Body of pancreas (tissue), 4 donors: ENCODE measurements around the gene SIRPA. TPM values are rescaled to one million over a fixed set of nuclear protein-coding genes. Genes with fewer than 3 reads are reported as not detected.
A peak's percentile ranks its signal among the peaks of the same experiment; 100 is the strongest.

ENCODE experiments used
- ATAC-seq: fragments of 150-250 bp; one replicate; pipeline ENCODE4 v1.9.1; 2016
- DNase-seq, 4 donors: peaks; one replicate each; pipeline ENCODE4 v3.0.0-alpha.2; 2019
- H3K27ac ChIP-seq, 4 donors: fragments of 200-600 bp; sonication (generic); 1 replicate in 3 of 4; 2 replicates in 1 of 4; pipeline versions ENCODE4 v1.5.1 to v1.6.1; 2016 to 2019; ENCODE audit warnings: mild to moderate bottlenecking in 1 of 4, mixed read lengths in 1 of 4, moderate library complexity in 1 of 4
- H3K27me3 ChIP-seq, 2 donors: fragments of 200-600 bp; sonication (generic); one replicate each; pipeline ENCODE4 v1.6.0; 2016; ENCODE audit warnings: mild to moderate bottlenecking in 1 of 2
- H3K36me3 ChIP-seq, 2 donors: fragments of 200-600 bp; sonication (generic); replicated peaks in 1 of 2; 2 replicates each; pipeline ENCODE4 v1.5.1; 2016; ENCODE audit warnings: low read depth in 2 of 2; ENCODE audit not compliant: insufficient read depth in 1 of 2
- H3K4me1 ChIP-seq: fragments of 200-600 bp; sonication (generic); one replicate; pipeline ENCODE4 v1.6.0; 2016
- H3K4me3 ChIP-seq, 2 donors: fragments of 200-600 bp; sonication (generic); 1 replicate in 1 of 2; 2 replicates in 1 of 2; pipeline ENCODE4 v1.5.1; 2016 to 2019
- H3K9me3 ChIP-seq, 3 donors: fragments of 200-600 bp; sonication (generic); 1 replicate in 2 of 3; 2 replicates in 1 of 3; pipeline ENCODE4 v1.5.1; 2016
- CTCF ChIP-seq, 7 experiments: fragments of 450-650 bp in 4 of 7; fragments of 200-600 bp in 3 of 7; sonication (generic) in 3 of 7; IDR thresholded peaks; one replicate each; pipeline ENCODE4 v1.5.1; 2016 to 2019; ENCODE audit warnings: antibody characterized with exemption in 7 of 7
- POLR2A ChIP-seq, 3 donors: fragments of 450-650 bp; IDR thresholded peaks; one replicate each; pipeline ENCODE4 v1.6.1; 2016; ENCODE audit warnings: antibody characterized with exemption in 3 of 3, mild to moderate bottlenecking in 2 of 3
- WGBS, 2 donors: methylation state at CpG; one replicate each; pipeline ENCODE4 v1.1.5; 2017; 5-methylcytosine and 5-hydroxymethylcytosine counted together
- intact Hi-C: fragments of 100-400 bp; cut with DNase I; formaldehyde crosslinking; loops from one replicate; pipeline ENCODE4 v1.15.1; 2023
- total RNA-seq, 2 donors: library from RNA; depleted of rRNA; stranded (reverse); fragments of >200 nt; gene quantifications; one replicate each; pipeline ENCODE4 v1.1.0, GENCODE V29; 2016

The SIRPA gene
- total RNA-seq, 2 donors from 2014 or later: 15.0 to 20.1 TPM

DNA sequence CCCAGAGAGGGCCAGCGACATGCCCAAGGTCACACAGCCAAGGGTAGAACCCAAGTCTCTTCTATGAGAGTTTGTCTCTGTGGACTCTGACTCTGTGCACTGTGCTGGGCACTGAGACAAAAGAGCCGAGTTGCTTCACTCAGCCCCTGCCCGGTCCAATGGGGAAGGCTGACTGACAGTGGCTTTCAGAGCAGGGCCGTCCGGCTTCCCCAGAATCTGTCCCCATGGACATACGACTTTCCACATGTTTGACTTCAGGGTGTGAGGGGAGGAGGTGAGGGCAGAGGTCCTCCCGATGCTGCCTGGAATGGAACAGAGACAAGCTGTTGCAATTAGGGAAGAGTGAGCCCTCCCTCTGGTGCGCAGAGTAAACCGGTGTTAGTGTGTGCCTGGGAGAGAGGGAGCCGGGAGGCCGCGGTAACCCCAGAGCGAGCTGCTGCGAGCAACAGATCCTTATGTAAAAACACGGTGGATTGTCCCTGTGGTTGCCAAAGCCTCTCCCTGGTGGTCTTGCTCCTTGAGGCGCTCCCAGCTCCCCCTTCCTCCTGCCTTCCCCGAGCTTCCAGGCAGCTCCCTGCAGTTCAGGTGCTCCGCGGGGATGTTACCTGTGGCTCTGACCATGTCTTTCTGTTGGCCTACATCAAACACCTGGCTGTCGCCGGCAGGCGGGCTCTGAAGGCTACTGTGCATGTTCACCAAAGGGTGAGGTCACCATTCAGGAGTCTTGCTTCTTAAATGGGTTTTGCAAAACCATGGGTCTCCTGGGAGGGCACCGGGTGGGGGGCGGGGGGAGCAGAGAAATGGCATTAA, 672 bp downstream of the SIRPA start:
- no peaks in the 10 kb centered on the region for H3K27me3 ChIP-seq
- H3K4me3 ChIP-seq: peak overlapping the region; percentile 56 to 62
- H3K4me1 ChIP-seq: peaks cover 48% of the 10 kb centered on the region
- peak overlapping the region; percentile 70 to 90 (median 82) for H3K27ac ChIP-seq
- ATAC-seq: no peak
- peak in 3 of 4 donors; percentile 31 to 64 (median 48) for DNase-seq
- H3K36me3 ChIP-seq: no peaks in the 10 kb centered on the region
- intact Hi-C loops: no loop called here
- 22 to 41% methylated on average over 21 to 24 of the region's 24 CpGs for WGBS, 2 donors
- no peaks in the 10 kb centered on the region for H3K9me3 ChIP-seq
- TF ChIP-seq POLR2A (IDR thresholded peaks at IDR 0.05) (peak in 2 of 3 donors; percentile 26 to 27), CTCF (IDR thresholded peaks at IDR 0.05) (no peak)

- ATAC-seq (no peak), DNase-seq (no peak)
- Histone ChIP-seq H3K36me3 (no peaks in the 10 kb centered on the region), H3K4me3 (no peak overlapping the region), H3K27me3 (no peaks in the 10 kb centered on the region), H3K4me1 (peaks cover 42% of the 10 kb centered on the region), H3K27ac (peak overlapping the region in 3 of 4 donors; percentile 79 to 90 (median 86)), H3K9me3 (no peaks in the 10 kb centered on the region)
- no peak for TF ChIP-seq POLR2A (IDR thresholded peaks at IDR 0.05)
- no peak for TF ChIP-seq CTCF (IDR thresholded peaks at IDR 0.05)
- 59 to 65% methylated on average over 12 of the region's 12 CpGs for WGBS, 2 donors
- intact Hi-C loops: no loop called here
Observed at GRCh38 chr20:1896484-1897258, 1.5 kb downstream of the SIRPA start.

DNA sequence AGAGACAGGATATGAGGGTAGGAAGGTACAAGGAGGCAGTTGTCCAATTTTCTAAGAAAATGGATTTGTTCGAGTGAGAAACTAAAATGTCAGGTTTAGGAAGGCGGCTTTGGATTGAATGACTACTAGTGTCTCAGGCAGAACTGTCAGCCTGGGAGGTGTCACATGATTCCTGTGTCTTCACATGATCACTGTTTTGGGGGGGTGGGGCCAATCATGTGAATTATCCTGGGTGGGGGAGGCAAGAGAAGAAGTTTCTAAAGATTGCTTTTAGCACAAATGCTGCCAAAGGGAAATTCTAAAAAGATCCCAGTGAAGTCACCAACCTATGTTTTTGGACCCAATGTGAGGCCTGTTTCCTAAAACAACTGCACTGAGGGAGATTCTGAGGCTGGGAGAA, 2.3 kb downstream of the SIRPA start:
- intact Hi-C loops: no loop called here
- ATAC-seq: no peak
- H3K36me3 ChIP-seq: no peaks in the 10 kb centered on the region
- WGBS, 2 donors: 77 to 82% methylated on average over 2 of the region's 2 CpGs
- peaks cover 34% of the 10 kb centered on the region for H3K4me1 ChIP-seq
- no peaks in the 10 kb centered on the region for H3K9me3 ChIP-seq
- no peak overlapping the region for H3K4me3 ChIP-seq
- TF ChIP-seq POLR2A (IDR thresholded peaks at IDR 0.05) (no peak), CTCF (IDR thresholded peaks at IDR 0.05) (no peak)
- DNase-seq: peak in 1 of 4 donors; percentile 52
- peak overlapping the region in 3 of 4 donors; percentile 52 to 90 (median 86) for H3K27ac ChIP-seq
- H3K27me3 ChIP-seq: no peaks in the 10 kb centered on the region

- H3K27ac ChIP-seq: peak overlapping the region in 2 of 4 donors; percentile 52 to 90
- H3K36me3 ChIP-seq: no peaks in the 10 kb centered on the region
- ATAC-seq (no peak), DNase-seq (no peak)
- intact Hi-C loops: no loop called here
- H3K27me3 ChIP-seq: no peaks in the 10 kb centered on the region
- no peak for TF ChIP-seq POLR2A (IDR thresholded peaks at IDR 0.05)
- TF ChIP-seq CTCF (IDR thresholded peaks at IDR 0.05): no peak
- H3K4me3 ChIP-seq: no peak overlapping the region
- WGBS, 2 donors: 46 to 62% methylated on average over 9 to 11 of the region's 11 CpGs
- no peaks in the 10 kb centered on the region for H3K9me3 ChIP-seq
- peaks cover 34% of the 10 kb centered on the region for H3K4me1 ChIP-seq
Observed at GRCh38 chr20:1897965-1898464, 2.8 kb downstream of the SIRPA start.
